ENCODE measurements around the gene ORAI2. TPM values are rescaled to one million over a fixed set of nuclear protein-coding genes. Genes with fewer than 3 reads are reported as not detected.
A peak's percentile ranks its signal among the peaks of the same experiment; 100 is the strongest.
"Not testable (repeated sequence)": the region's sequence is repeated elsewhere in the genome, so short reads cannot be mapped to it uniquely, and the experiment has no call there.

ORAI2 gene
- polyA plus RNA-seq, 1 donor (not counting 4 experiments of a cell fraction or from before 2014, with no cell fraction given), result 2.0 TPM

- Histone ChIP-seq H3K27ac (ENCODE audit: control insufficient read depth, insufficient read depth, low read length) (no peak overlapping the region), H3K9ac (ENCODE audit: control insufficient read depth, extremely low read depth, insufficient read depth, low read length) (no peak overlapping the region), H2AFZ (ENCODE audit: control insufficient read depth, low read length) (no peak overlapping the region), H3K9me1 (ENCODE audit: control insufficient read depth, extremely low read depth, insufficient read depth, low read length) (no peaks in the 10 kb centered on the region), H3K9me3 (ENCODE audit: control insufficient read depth, low read depth, low read length) (no peaks in the 10 kb centered on the region), H3K79me2 (ENCODE audit: control insufficient read depth, insufficient read depth, low read length) (no peaks in the 10 kb centered on the region), H3K36me3 (ENCODE audit: control insufficient read depth in 2 of 2, extremely low read depth in 1 of 2, insufficient read depth in 2 of 2, low read length in 2 of 2) (peaks cover 31 to 36% of the 10 kb centered on the region in 2 experiments), H3K4me1 (ENCODE audit: control insufficient read depth, extremely low read depth, insufficient read depth, low read length) (no peaks in the 10 kb centered on the region), H3K4me3 (ENCODE audit: control insufficient read depth in 2 of 3, extremely low read depth in 1 of 3, insufficient read depth in 2 of 3, low read depth in 1 of 3, low read length in 3 of 3) (no peak overlapping the region), H3K27me3 (ENCODE audit: control insufficient read depth, extremely low read depth, insufficient read depth, low read length) (no peaks in the 10 kb centered on the region), H4K20me1 (ENCODE audit: control insufficient read depth, extremely low read depth, insufficient read depth, low read length) (no peaks in the 10 kb centered on the region), H3K4me2 (ENCODE audit: control insufficient read depth, extremely low read depth, insufficient read depth, low read depth, low read length) (no peak overlapping the region)
- FAIRE-seq, result no peak
- DNase-seq (ENCODE audit: low read depth, low spot score), result peak; percentile 28
- TF ChIP-seq CTCF (optimal IDR thresholded peaks at IDR 0.05 in 1 of 3, IDR thresholded peaks at IDR 0.05 in 1 of 3, conservative IDR thresholded peaks at IDR 0.05 in 1 of 3; ENCODE audit: extremely low read depth in 1 of 3, insufficient read depth in 2 of 3, low read length in 3 of 3) (peak; percentile 76 to 81 (median 78)), EZH2 (IDR thresholded peaks at IDR 0.05; ENCODE audit: low read length) (no peak)
- dilution Hi-C loops (cut with MboI; ENCODE audit: extremely low pct_ligation_motif_present, low sequenced_read_pairs), result no loop called here
These were observed 29.1 kb upstream of the ORAI2 start for GRCh38 chr7:102404005-102404861.

GRCh38 chr7:102404862-102405188, 28.6 kb upstream of the ORAI2 start:
- H3K4me3 ChIP-seq (ENCODE audit: control insufficient read depth in 2 of 3, extremely low read depth in 1 of 3, insufficient read depth in 2 of 3, low read depth in 1 of 3, low read length in 3 of 3); H3K27ac ChIP-seq (ENCODE audit: control insufficient read depth, insufficient read depth, low read length); H3K4me1 ChIP-seq (ENCODE audit: control insufficient read depth, extremely low read depth, insufficient read depth, low read length); H4K20me1 ChIP-seq (ENCODE audit: control insufficient read depth, extremely low read depth, insufficient read depth, low read length); dilution Hi-C loops (cut with MboI; ENCODE audit: extremely low pct_ligation_motif_present, low sequenced_read_pairs); FAIRE-seq; H3K4me2 ChIP-seq (ENCODE audit: control insufficient read depth, extremely low read depth, insufficient read depth, low read depth, low read length); H3K9me3 ChIP-seq (ENCODE audit: control insufficient read depth, low read depth, low read length); H3K9ac ChIP-seq (ENCODE audit: control insufficient read depth, extremely low read depth, insufficient read depth, low read length); H3K27me3 ChIP-seq (ENCODE audit: control insufficient read depth, extremely low read depth, insufficient read depth, low read length); H2AFZ ChIP-seq (ENCODE audit: control insufficient read depth, low read length); H3K9me1 ChIP-seq (ENCODE audit: control insufficient read depth, extremely low read depth, insufficient read depth, low read length); H3K79me2 ChIP-seq (ENCODE audit: control insufficient read depth, insufficient read depth, low read length); DNase-seq (ENCODE audit: low read depth, low spot score): not testable (repeated sequence)
- peaks cover 28 to 36% of the 10 kb centered on the region in 2 experiments for H3K36me3 ChIP-seq (ENCODE audit: control insufficient read depth in 2 of 2, extremely low read depth in 1 of 2, insufficient read depth in 2 of 2, low read length in 2 of 2)
